NCI-H1436 (cell line): ENCODE measurements around the gene PRKCA.

Source experiments
- DNase-seq: peaks from one replicate; lab custom pipeline; 2025; lab: John Stamatoyannopoulos, UW

PRKCA gene

DNA sequence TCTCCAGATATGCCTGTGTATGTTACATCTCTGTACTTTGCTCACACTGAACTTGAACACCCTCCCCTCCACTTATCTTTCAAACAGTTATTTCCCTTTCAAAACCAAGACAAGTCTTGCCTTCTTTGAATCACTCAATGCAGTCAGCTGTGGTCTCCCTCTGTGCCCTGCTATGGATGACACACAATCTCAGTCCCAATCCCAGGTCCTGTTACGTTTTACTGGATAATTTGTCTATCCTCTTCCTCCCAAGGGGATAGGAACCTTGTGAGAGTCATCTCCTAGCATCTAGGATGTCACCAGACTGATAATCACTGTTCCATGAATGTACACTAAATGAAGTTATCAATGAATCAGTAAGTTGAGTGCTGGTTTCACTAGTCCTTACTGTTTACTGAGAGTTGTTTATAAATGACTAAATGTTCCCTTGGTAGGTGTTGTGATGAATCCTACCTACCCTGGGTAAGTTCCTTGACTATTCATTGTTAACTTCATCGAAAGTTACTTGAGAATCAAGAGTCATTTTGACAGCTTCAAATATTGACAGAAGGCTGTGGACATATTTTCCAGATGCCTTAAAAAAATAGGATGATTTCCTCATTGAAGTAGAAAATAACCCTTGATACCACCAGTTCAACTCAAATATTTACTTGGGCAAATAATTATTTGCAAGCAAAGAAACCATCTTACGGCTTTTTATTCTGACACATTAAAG, 244.9 kb downstream of the PRKCA start:
- DNase-seq = no peak

DNA sequence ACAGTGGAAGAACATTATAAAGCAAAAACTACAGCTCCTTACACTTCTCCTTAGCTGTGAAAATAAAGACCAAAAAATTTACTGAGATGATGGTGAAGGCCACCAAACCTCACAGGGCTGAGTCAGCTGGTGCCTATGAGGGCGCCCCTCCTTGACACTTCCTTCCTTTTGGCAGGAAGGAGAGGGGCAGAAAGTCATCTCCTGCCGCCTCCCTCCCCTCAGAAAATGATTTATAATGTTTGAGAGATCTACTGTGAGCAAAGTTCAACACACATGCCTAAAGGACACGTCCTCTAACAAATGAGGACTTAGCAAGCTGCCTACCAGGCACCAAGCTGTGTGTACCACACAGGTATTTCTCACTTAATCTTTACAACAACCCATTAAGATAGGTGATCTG, 245.7 kb downstream of the PRKCA start:
- DNase-seq = no peak

GRCh38 chr17:66548659-66549310, 246.4 kb downstream of the PRKCA start:
- no peak for DNase-seq

- DNase-seq = no peak
These were observed 246.9 kb downstream of the PRKCA start for GRCh38 chr17:66549311-66549704.

DNA sequence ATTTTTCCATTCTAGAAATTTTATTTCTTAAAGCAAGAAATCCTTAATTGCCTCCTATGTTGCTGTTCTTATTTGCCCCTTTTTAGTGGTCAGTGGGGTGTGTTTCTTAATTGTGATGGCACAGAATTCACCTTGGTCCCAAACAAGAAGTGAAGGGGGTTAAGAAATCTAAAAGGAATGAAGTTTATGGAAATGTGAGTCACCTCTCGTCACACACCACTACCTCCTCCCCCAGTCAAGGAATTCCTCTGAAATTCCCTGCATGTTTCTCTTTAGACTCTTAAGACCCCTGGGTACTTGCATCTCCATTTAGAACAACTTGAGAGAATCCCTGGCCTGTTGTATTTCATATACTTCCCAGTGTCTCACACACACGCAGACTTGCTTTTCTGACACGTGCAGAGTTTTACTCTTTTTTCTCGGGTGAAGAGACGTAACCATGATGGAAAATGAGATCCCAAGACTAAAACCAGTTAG, 247.4 kb downstream of the PRKCA start:
- no peak for DNase-seq

DNA sequence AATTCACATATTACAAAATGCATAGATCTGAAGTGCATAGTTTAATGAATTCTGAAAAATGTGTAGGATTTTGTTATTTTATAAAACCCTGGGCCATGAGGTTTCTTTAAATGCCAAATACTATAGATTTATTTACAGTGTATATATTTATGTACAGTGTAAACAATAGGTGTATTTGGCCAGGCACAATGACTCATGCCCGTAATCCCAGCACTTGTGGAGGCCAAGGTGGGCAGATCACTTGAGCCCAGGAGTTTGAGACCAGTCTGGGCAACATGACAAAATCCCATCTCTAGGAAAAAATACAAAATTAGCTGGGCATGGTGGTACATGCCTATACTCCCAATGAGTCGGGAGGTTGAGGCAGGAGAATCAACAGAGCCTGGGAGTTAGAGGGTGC, 249.4 kb downstream of the PRKCA start:
- no peak for DNase-seq

- no peak for DNase-seq
These were observed 250.0 kb downstream of the PRKCA start for GRCh38 chr17:66552371-66552770.

GRCh38 chr17:66555605-66556004, 253.2 kb downstream of the PRKCA start:
- no peak for DNase-seq

- no peak for DNase-seq
These were observed 254.8 kb downstream of the PRKCA start for GRCh38 chr17:66557200-66557599.

GRCh38 chr17:66557886-66558285, 255.5 kb downstream of the PRKCA start:
- no peak for DNase-seq

DNA sequence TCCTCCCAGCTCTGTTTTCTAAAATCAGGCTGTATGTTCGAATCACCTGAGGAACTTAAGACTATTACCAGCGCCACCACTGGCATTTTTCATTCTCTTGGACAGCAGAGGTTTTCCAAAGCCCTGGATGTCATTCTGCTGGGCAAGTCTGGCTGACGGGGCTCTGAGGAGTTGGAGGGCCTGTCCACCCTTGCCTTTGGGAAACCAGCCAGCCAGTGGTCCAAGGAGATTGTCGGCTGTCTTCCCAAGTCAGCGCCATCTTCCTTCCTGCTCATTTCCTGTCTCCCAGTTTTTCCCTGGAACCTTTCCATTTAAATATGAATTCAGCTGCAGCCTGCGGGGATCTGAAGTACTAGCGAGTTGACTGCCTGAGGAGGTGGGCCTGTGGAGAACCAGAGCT, 258.3 kb downstream of the PRKCA start:
- DNase-seq = no peak

GRCh38 chr17:66562119-66562518, 259.7 kb downstream of the PRKCA start:
- DNase-seq = no peak

DNA sequence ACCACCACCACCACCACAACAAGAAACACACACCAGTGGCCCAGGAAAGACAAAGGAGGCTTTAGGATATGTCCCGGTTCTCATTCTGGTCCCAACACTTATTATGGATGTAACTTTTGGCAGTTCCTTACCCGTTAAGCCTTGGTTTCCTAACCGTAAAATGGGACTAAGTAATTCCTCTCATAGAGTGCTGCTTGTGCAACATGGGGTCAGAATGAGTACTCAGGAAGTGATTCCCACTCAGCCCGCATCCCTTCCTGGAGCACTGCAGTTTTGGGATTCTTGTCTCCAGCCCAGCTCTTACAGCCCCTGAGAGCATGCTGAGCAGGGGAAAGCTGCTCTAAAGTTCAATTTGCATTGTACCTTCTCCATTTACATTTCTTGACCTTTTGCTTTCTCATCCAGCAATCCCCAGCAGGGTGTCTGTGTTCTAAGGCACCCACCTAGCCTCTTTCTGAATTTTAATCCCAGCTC, 262.6 kb downstream of the PRKCA start:
- DNase-seq = no peak

DNA sequence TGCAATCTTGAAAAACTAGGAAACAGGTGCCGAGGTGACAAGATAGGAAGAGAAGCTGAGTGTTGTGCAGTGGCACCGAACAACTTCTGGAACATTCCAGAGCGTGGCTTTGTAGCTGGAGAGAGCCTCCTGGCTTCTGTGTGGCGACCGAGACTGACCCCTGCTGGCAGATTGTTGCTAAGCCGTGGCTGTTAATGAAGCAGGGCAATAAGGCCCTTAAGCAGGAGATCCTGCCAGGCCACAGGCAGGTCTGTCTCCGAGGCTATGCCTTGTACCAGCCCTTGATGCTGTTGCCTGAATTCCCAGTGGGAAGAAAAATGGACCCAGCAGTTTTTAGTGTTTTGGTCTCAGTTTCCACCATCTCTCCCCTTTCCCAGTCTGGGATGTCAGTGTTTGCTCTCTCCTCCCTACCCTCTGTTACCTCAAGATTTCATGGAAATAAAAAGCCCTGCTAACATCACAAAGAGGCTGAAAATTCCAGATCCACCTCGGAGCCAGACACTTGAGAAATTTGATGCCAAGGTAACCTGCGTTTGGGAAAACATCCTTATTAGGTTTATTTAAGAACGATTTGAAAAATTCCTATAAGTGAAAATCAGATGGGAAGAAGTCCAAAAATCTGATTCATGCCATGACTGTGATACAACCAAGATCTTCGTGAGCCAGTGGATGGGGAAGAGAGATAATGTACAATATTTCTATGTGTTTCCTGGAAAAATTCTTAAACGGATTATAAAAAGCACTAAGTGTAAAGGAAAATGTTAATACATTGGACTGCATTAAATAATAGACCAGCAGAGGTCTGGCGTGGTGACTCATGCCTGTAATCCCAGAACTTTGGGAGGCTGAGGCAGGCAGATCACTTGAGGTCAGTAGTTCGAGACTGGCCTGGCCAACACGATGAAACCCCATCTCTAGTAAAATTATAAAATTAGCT, 265.1 kb downstream of the PRKCA start:
- peak; percentile 67 for DNase-seq

DNA sequence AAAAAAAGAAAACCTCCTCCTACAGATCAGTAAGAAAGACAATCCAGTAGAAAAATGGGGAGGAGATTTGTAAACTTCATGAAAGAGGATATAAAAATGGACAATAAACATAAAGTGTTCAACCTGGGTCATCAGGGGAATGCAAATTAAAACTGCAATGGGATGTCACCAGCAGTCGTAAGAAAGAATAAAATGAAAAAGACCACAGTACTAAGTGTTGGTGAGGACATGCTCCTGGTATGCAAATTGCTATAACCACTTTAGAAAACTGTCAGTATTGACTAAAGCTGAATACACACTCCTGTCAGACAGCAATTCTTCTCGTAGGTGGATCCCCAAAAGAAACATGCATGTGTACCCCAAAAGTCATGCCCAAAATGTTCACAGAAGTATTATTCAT, 267.2 kb downstream of the PRKCA start:
- no peak for DNase-seq

DNA sequence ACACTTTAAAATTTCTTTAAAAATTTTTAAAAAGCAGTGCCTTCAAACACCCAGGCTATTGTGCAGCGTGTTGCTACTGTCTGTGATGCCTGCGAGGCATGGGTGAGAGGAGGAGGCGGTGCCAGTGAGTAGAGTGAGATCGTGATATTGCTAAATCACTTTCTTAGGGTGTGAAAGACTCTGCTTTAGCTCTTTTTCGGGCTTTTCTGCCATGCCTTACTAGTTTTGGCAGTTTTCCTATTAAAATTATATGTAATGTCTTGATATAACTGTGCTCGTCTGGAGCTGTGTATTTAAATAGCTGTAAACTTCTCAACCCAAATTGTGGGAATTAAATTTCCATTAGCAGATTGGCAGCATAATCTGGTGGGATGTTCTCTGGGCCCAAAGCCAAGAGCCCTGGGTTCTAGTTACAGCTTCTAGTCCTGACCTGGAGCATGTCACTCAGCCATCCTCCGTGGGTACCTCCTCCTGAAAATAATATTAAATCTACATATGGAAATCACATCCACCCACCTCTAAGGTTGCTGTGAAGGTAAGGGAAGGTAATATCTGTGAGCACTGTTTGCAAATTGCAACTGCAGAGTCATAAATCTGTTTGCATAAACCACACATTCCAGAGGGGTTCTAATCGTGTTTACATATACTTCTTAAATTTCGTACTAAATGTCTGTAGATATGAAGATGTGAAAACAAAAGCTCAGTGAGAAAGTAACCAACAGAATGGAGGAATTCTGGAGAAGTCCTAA, 268.2 kb downstream of the PRKCA start:
- no peak for DNase-seq

DNA sequence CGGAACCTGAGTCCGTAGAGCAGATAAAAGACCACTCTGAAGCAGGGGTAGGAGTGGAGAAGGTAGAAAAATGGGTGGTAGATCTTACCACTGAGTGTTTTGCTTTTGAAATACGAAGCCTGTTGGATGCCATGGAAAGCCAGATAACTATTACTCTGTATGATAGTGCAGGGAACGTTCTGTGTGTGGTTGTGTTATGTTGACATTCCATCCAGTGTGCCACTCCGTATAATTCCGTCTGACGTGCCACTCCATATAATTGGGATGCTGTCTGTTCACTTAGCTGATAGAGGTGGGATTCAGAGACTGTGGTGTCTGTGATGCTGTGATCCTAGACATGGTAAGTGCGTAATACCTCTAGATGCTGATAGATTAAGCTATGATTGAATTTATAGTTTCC, 269.3 kb downstream of the PRKCA start:
- DNase-seq = no peak

DNA sequence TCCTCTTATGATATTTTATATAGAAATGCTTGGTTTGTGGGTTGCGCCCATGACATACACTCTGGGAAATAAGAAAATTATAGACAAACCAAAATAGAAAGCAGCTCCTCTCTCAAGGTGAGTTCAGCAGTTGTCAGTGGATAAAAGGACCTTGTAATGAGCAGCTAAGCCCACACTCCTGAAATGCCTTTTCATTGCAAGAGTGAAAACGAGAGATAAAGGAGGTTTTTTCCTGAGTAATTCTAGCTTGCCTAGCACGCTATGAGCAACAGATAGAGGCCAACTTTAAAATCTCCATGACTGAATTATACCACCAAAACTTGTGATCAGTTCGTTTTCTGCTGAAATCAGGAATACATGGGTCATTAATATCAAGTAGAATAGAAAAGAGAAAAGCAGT, 270.7 kb downstream of the PRKCA start:
- DNase-seq = no peak

GRCh38 chr17:66574123-66574522, 271.7 kb downstream of the PRKCA start:
- DNase-seq = no peak

DNA sequence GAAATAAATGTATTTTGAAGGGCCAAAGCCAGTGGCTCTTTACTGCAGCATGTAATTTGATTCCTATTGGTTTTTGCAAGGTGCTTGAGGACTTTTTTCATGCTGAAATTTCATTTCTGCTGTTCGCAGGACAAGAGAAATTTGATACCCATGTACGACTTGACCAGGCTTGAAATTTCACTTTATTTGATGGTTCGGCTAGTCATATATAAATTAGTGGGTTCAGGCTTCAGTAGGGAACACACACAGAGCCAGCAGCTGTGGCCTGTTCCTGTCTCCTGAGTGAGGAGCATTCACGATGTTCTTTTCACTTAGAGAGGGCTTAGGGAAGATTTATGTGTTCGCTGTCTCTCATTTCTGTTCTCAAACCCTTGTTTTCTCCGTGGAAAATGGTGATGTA, 274.1 kb downstream of the PRKCA start:
- DNase-seq = no peak

- DNase-seq = no peak
These were observed 274.6 kb downstream of the PRKCA start for GRCh38 chr17:66577041-66577440.
